Measurements from ENCODE around the gene RUNX1. TPM values are rescaled to one million over a fixed set of nuclear protein-coding genes. Genes with fewer than 3 reads are reported as not detected.

Gene RUNX1
- total and polyA plus RNA-seq, 10 of the 15 experiments (the other 5 are each of a cell fraction or from before 2014, with no cell fraction given), result 0.90 to 15.2 (median 4.1) TPM

- DNase-seq (ENCODE audit: low read depth, low spot score) (no peak), FAIRE-seq (no peak), ATAC-seq (no peak)
- H3K27ac ChIP-seq (ENCODE audit: control insufficient read depth, insufficient read depth), result no peak overlapping the region
- no TSS peak for BruUV-seq (replicated peaks)
- SMC1A ChIA-PET (ENCODE audit: uncharacterized antibody, unreplicated experiment), result interaction anchor here (1.3 to 1.7 kb wide), 4 partner anchors 10 to 20 kb away, joined by 3 to 4 read pairs (median 3); no protein-coding TSS in a partner anchor
- H3K27me3 ChIP-seq (replicated peaks in 1 of 2; ENCODE audit: control insufficient read depth in 2 of 2, insufficient read depth in 2 of 2, low read length in 1 of 2), result no peaks in the 10 kb centered on the region
- no peak overlapping the region for H2AFZ ChIP-seq (ENCODE audit: control insufficient read depth, low read depth, low read length)
- H3K4me2 ChIP-seq (ENCODE audit: control insufficient read depth, insufficient read depth), result no peak overlapping the region
- CTCF ChIA-PET, result interaction anchor here (0.6 to 1.1 kb wide), 2 partner anchors 11 to 64 kb away, joined by 3 read pairs; no protein-coding TSS in a partner anchor
- no peaks in the 10 kb centered on the region for H3K9me3 ChIP-seq (replicated peaks; ENCODE audit: control insufficient read depth, insufficient read depth, low read length)
- intact Hi-C loops (cut with micrococcal nuclease; ENCODE audit: unreplicated experiment), result loop anchor here (5.0 kb wide), 3 partner anchors 60 to 225 kb away; no protein-coding TSS in a partner anchor
- RAD21 ChIA-PET (ENCODE audit: unreplicated experiment), result interaction anchor here (1.2 kb wide), 1 partner anchor 24 kb away, joined by 3 read pairs; no protein-coding TSS in a partner anchor
- no peaks in the 10 kb centered on the region; a peak in 1 of 4 replicates for H3K36me3 ChIP-seq (ENCODE audit: control insufficient read depth in 2 of 2, insufficient read depth in 2 of 2, low read length in 1 of 2)
- 98% methylated on average over 4 of the region's 4 CpGs for WGBS (ENCODE audit: insufficient coverage, insufficient replicate concordance, low lambda C conversion rate, missing lambda C conversion rate)
- H3K4me1 ChIP-seq (ENCODE audit: control insufficient read depth, insufficient read depth, low read length), result peaks cover 29% of the 10 kb centered on the region
- H3K4me3 ChIP-seq, result no peak overlapping the region
- TF ChIP-seq POLR2AphosphoS5 (IDR thresholded peaks at IDR 0.05; ENCODE audit: low read length), result no peak
- TF ChIP-seq POLR2A (IDR thresholded peaks at IDR 0.05; ENCODE audit: low read depth, low read length), result 0 out of 2 replicates have a peak, but pooled peaks have one; percentile 11
- TF ChIP-seq ELK1 (IDR thresholded peaks at IDR 0.05; ENCODE audit: low read depth, low read length), result no peak
- TF ChIP-seq NBN (IDR thresholded peaks at IDR 0.05), result no peak
- TF ChIP-seq RBBP5 (conservative IDR thresholded peaks at IDR 0.05), result no peak
- TF ChIP-seq BCL11A (IDR thresholded peaks at IDR 0.05; ENCODE audit: low read depth, low read length), result no peak
- no peak for TF ChIP-seq CTCF (IDR thresholded peaks at IDR 0.05 in 2 of 3, conservative IDR thresholded peaks at IDR 0.05 in 1 of 3; ENCODE audit: control insufficient read depth in 2 of 3, extremely low read depth in 1 of 3, insufficient read depth in 1 of 3, low read depth in 3 of 3, low read length in 3 of 3)
- no peak for TF ChIP-seq IRF3 (IDR thresholded peaks at IDR 0.05)
- no peaks in the 10 kb centered on the region for H4K20me1 ChIP-seq (ENCODE audit: control insufficient read depth, insufficient read depth)
- in situ Hi-C loops (cut with MboI), result loop anchor here (10.0 to 25.0 kb wide), 3 partner anchors 57 to 1605 kb away; partner anchors contain the start of gene IL10RB
- POLR2A ChIA-PET, result no interaction called here
- H3K79me2 ChIP-seq (ENCODE audit: control insufficient read depth, insufficient read depth, low read length), result no peaks in the 10 kb centered on the region
- no peak overlapping the region for H3K9ac ChIP-seq (ENCODE audit: control insufficient read depth, insufficient read depth, low read length)
These were observed 181.3 kb downstream of the RUNX1 start for GRCh38 chr21:34867785-34868184.

All from GM12878 (cell line).